Natural killer cell treated with Interleukin-12 subunit alpha and Interleukin-12 subunit beta and Interleukin-15 and Interleukin-18, amount 100 ng/mL, for 72 hours (primary cell): ENCODE data around the gene FGF4. TPM values are rescaled to one million over a fixed set of nuclear protein-coding genes. Genes with fewer than 3 reads are reported as not detected.

Experiments
- ATAC-seq, 2 donors: fragments of 150-1000 bp; cut with Tn5 transposase in 1 of 2; sonication (Bioruptor Pico), chemical (Tn5 transposase) in 1 of 2; 2 replicates each; pipeline ENCODE4 v1.10.0; 2021
- DNase-seq: peaks from one replicate; pipeline ENCODE4 v3.0.0; 2022; ENCODE audit warnings: low spot score
- H3K27ac Mint-ChIP-seq, 2 donors: 1 replicate in 1 of 2; 2 replicates in 1 of 2; pipeline ENCODE4 v1.8.0; 2022; ENCODE audit warnings: mixed read lengths in 2 of 2, mild to moderate bottlenecking in 1 of 2, moderate library complexity in 1 of 2
- H3K27me3 Mint-ChIP-seq, 2 donors: 1 replicate in 1 of 2; 2 replicates in 1 of 2; pipeline ENCODE4 v1.8.0; 2022; ENCODE audit warnings: mixed read lengths in 2 of 2
- H3K36me3 Mint-ChIP-seq: one replicate; pipeline ENCODE4 v1.8.0; 2022; ENCODE audit warnings: mixed read lengths
- H3K4me1 Mint-ChIP-seq, 2 donors: 1 replicate in 1 of 2; 2 replicates in 1 of 2; pipeline ENCODE4 v1.8.0; 2022; ENCODE audit warnings: low read depth in 2 of 2, mixed read lengths in 2 of 2, mild to moderate bottlenecking in 1 of 2
- H3K4me3 Mint-ChIP-seq: one replicate; pipeline ENCODE4 v1.8.0; 2022; ENCODE audit warnings: mixed read lengths
- H3K9me3 Mint-ChIP-seq: 2 replicates; pipeline ENCODE4 v1.8.0; 2022; ENCODE audit warnings: mixed read lengths
- total RNA-seq, 2 donors: library from RNA; stranded (reverse); gene quantifications; one replicate each; pipeline ENCODE4 v1.2.3, GENCODE V29; 2022

FGF4 gene
- total RNA-seq = not detected

GRCh38 chr11:69775163-69775755 is at the start of gene FGF4:
TSS of gene FGF4 (minus strand) at chr11:69775341. CDS start at chr11:69775084, 257 bp downstream.
- DNase-seq (no peak), ATAC-seq (no peak)
- no peaks in the 10 kb centered on the region for H3K4me1 Mint-ChIP-seq
- peaks cover 21 to 29% of the 10 kb centered on the region in 2 donors for H3K27me3 Mint-ChIP-seq
- no peaks in the 10 kb centered on the region for H3K36me3 Mint-ChIP-seq
- no peaks in the 10 kb centered on the region for H3K9me3 Mint-ChIP-seq
- H3K4me3 Mint-ChIP-seq = no peak within 1 kb of the TSS
- H3K27ac Mint-ChIP-seq = no peak within 1 kb of the TSS

GRCh38 chr11:69823641-69824265 is 48.6 kb upstream of the FGF4 start:
- no peaks in the 10 kb centered on the region for H3K36me3 Mint-ChIP-seq
- peak; percentile 50 for DNase-seq
- no peaks in the 10 kb centered on the region for H3K9me3 Mint-ChIP-seq
- no peak overlapping the region for H3K4me3 Mint-ChIP-seq
- peaks cover 16 to 26% of the 10 kb centered on the region in 2 donors for H3K27me3 Mint-ChIP-seq
- peak in 1 of 2 donors; percentile 17 for ATAC-seq
- H3K4me1 Mint-ChIP-seq = no peaks in the 10 kb centered on the region
- no peak overlapping the region for H3K27ac Mint-ChIP-seq

GRCh38 chr11:69822676-69823494 is 47.7 kb upstream of the FGF4 start:
- no peaks in the 10 kb centered on the region for H3K9me3 Mint-ChIP-seq
- H3K4me3 Mint-ChIP-seq = no peak overlapping the region
- no peak overlapping the region for H3K27ac Mint-ChIP-seq
- DNase-seq (peak; percentile 41), ATAC-seq (no peak)
- no peaks in the 10 kb centered on the region for H3K4me1 Mint-ChIP-seq
- peaks cover 16 to 26% of the 10 kb centered on the region in 2 donors for H3K27me3 Mint-ChIP-seq
- no peaks in the 10 kb centered on the region for H3K36me3 Mint-ChIP-seq

GRCh38 chr11:69821511-69822040 is 46.4 kb upstream of the FGF4 start:
- Mint-ChIP-seq H3K4me1 (no peaks in the 10 kb centered on the region), H3K4me3 (no peak overlapping the region), H3K9me3 (no peaks in the 10 kb centered on the region), H3K27ac (no peak overlapping the region), H3K27me3 (peaks cover 16 to 26% of the 10 kb centered on the region in 2 donors), H3K36me3 (no peaks in the 10 kb centered on the region)
- DNase-seq (no peak), ATAC-seq (no peak)

- ATAC-seq (no peak), DNase-seq (no peak)
- Mint-ChIP-seq H3K9me3 (no peaks in the 10 kb centered on the region), H3K36me3 (no peaks in the 10 kb centered on the region), H3K27ac (no peak overlapping the region), H3K4me1 (no peaks in the 10 kb centered on the region), H3K27me3 (peaks cover 16 to 26% of the 10 kb centered on the region in 2 donors), H3K4me3 (no peak overlapping the region)
These were observed 45.3 kb upstream of the FGF4 start for GRCh38 chr11:69820441-69820840.

GRCh38 chr11:69819541-69820070 is 44.5 kb upstream of the FGF4 start:
- Mint-ChIP-seq H3K27ac (no peak overlapping the region), H3K4me3 (no peak overlapping the region), H3K4me1 (no peaks in the 10 kb centered on the region), H3K9me3 (no peaks in the 10 kb centered on the region), H3K27me3 (peaks cover 16 to 26% of the 10 kb centered on the region in 2 donors), H3K36me3 (no peaks in the 10 kb centered on the region)
- ATAC-seq = no peak
- no peak for DNase-seq

- DNase-seq (no peak), ATAC-seq (no peak)
- no peak within 1 kb of the TSS for H3K27ac Mint-ChIP-seq
- peaks cover 0 to 4% of the 10 kb centered on the region in 2 donors for H3K4me1 Mint-ChIP-seq
- H3K27me3 Mint-ChIP-seq = peaks cover 23 to 31% of the 10 kb centered on the region in 2 donors
- H3K36me3 Mint-ChIP-seq = no peaks in the 10 kb centered on the region
- H3K9me3 Mint-ChIP-seq = no peaks in the 10 kb centered on the region
- no peak within 1 kb of the TSS for H3K4me3 Mint-ChIP-seq
These were observed 43.7 kb upstream of the FGF4 start, which contains the start of gene FGF3 for GRCh38 chr11:69818603-69819441. TSS of gene FGF3 (minus strand) at chr11:69819416. CDS start at chr11:69818933, 483 bp downstream.

GRCh38 chr11:69818231-69818602 is 43.1 kb upstream of the FGF4 start:
- Mint-ChIP-seq H3K27ac (no peak overlapping the region), H3K27me3 (peaks cover 26 to 31% of the 10 kb centered on the region in 2 donors), H3K4me3 (no peak overlapping the region), H3K36me3 (no peaks in the 10 kb centered on the region), H3K9me3 (no peaks in the 10 kb centered on the region), H3K4me1 (peaks cover 0 to 6% of the 10 kb centered on the region in 2 donors)
- ATAC-seq (no peak), DNase-seq (no peak)

GRCh38 chr11:69817265-69818230 is 42.4 kb upstream of the FGF4 start:
- H3K27me3 Mint-ChIP-seq = peaks cover 26 to 28% of the 10 kb centered on the region in 2 donors
- no peak for DNase-seq
- peaks cover 0 to 6% of the 10 kb centered on the region in 2 donors for H3K4me1 Mint-ChIP-seq
- no peaks in the 10 kb centered on the region for H3K36me3 Mint-ChIP-seq
- no peaks in the 10 kb centered on the region for H3K9me3 Mint-ChIP-seq
- peak; percentile 18 to 59 for ATAC-seq
- no peak overlapping the region for H3K27ac Mint-ChIP-seq
- no peak overlapping the region for H3K4me3 Mint-ChIP-seq

- no peaks in the 10 kb centered on the region for H3K36me3 Mint-ChIP-seq
- no peak for ATAC-seq
- peaks cover 25 to 26% of the 10 kb centered on the region in 2 donors for H3K27me3 Mint-ChIP-seq
- no peak overlapping the region for H3K27ac Mint-ChIP-seq
- H3K4me1 Mint-ChIP-seq = peaks cover 0 to 6% of the 10 kb centered on the region in 2 donors
- H3K9me3 Mint-ChIP-seq = no peaks in the 10 kb centered on the region
- H3K4me3 Mint-ChIP-seq = no peak overlapping the region
- DNase-seq = no peak
These were observed 41.5 kb upstream of the FGF4 start for GRCh38 chr11:69816671-69817070.

- no peaks in the 10 kb centered on the region for H3K36me3 Mint-ChIP-seq
- no peak for DNase-seq
- peaks cover 24 to 25% of the 10 kb centered on the region in 2 donors for H3K27me3 Mint-ChIP-seq
- H3K4me3 Mint-ChIP-seq = no peak overlapping the region
- peaks cover 0 to 6% of the 10 kb centered on the region in 2 donors for H3K4me1 Mint-ChIP-seq
- no peaks in the 10 kb centered on the region for H3K9me3 Mint-ChIP-seq
- no peak for ATAC-seq
- H3K27ac Mint-ChIP-seq = no peak overlapping the region
These were observed 40.8 kb upstream of the FGF4 start for GRCh38 chr11:69815973-69816372.

- DNase-seq (no peak), ATAC-seq (no peak)
- Mint-ChIP-seq H3K9me3 (no peaks in the 10 kb centered on the region), H3K27me3 (peaks cover 16 to 21% of the 10 kb centered on the region in 2 donors), H3K4me3 (no peak overlapping the region), H3K36me3 (no peaks in the 10 kb centered on the region), H3K27ac (no peak overlapping the region), H3K4me1 (peaks cover 0 to 6% of the 10 kb centered on the region in 2 donors)
These were observed 39.8 kb upstream of the FGF4 start for GRCh38 chr11:69814902-69815301.
